ENCODE data around the gene NOC2L.

Gene NOC2L

DNA sequence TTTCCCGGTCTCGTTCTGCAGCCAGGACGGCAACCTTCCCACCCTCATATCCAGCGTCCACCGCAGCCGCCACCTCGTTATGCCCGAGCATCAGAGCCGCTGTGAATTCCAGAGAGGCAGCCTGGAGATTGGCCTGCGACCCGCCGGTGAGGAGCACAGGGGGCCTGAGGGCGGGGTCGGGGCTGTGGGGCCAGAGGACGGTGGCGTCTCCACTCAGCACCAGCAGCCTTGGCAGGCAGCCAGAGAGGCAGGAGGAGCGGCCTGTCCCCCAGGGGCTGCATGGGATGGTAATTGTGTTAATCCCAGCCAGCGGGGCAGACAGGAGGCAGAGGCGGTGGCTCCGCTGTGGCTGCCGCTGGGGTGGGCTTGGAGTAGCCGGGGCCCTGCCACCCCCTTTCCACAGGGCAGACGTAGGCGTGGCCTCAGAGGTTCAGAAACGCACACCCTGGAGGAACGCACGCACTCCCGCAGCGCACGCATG lies 23.3 kb downstream of the NOC2L start:
- H3F3A ChIP-seq (ENCODE audit: insufficient read depth, low read length): no peaks in the 10 kb centered on the region
- H3K9me3 ChIP-seq (replicated peaks; ENCODE audit: insufficient read depth, low read length): no peaks in the 10 kb centered on the region
- H3K79me2 ChIP-seq (ENCODE audit: low read length): no peaks in the 10 kb centered on the region
- no peaks in the 10 kb centered on the region for H3K9me2 ChIP-seq (replicated peaks; ENCODE audit: insufficient read depth, low read length)
- peaks cover 5% of the 10 kb centered on the region; the same call in 1 of the 2 replicates for H3K4me1 ChIP-seq (ENCODE audit: low read length)
- no peak for TF ChIP-seq EZH2 (optimal IDR thresholded peaks at IDR 0.05; ENCODE audit: low read depth, low read length)
- H4K20me1 ChIP-seq (ENCODE audit: insufficient read depth, low read length): peaks cover 1% of the 10 kb centered on the region; the same call in 1 of the 2 replicates
- H3K27me3 ChIP-seq (replicated peaks; ENCODE audit: insufficient read depth, low read length): peaks cover 84% of the 10 kb centered on the region
- no peak overlapping the region for H3K9ac ChIP-seq (ENCODE audit: low read length)
- no peak overlapping the region for H3K4me3 ChIP-seq (ENCODE audit: low read length)
- H3K27ac ChIP-seq (ENCODE audit: low read length): no peak overlapping the region
- H3K36me3 ChIP-seq (replicated peaks; ENCODE audit: insufficient read depth, low read length): no peaks in the 10 kb centered on the region
- H3K4me2 ChIP-seq (ENCODE audit: low read depth, low read length): no peak overlapping the region
- no peak for DNase-seq
- H2AFZ ChIP-seq (ENCODE audit: low read length): no peak overlapping the region

DNA sequence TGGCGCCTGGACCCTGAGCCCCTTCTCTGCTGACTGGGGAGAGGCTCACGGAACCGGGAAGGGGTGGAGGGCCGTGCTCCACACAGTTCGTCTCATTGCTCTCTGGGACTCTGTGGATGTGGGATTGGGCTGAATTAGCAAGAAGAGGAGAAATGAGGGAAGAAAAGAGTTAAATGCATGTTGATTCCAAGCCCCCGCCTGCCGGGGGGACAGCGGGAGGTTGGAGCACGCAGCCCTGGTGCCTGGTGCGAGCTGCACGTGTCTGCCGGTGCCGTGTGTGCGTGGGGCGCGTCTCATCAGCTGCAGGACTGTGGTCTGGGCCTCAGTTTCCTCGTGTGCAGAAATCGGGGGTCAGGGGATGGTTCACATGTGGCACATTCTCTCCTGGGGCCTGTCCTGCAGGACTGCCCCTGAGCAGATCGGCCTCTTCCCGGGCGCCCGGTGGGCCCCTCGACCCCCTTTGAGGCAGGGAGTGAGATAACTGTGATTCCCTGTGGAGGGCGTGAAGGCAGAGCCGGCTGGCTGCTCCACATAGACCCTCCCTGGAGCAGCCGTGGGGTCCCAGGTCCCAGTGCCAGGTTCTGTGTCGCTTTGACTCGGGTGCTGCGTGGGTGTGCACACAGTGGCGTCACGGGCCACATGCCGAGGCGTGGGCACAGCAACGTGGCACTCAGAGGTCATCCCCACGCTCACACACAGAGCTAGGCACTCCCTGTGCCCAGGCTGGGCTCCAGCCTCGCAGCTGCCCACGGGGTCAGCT lies 23.9 kb downstream of the NOC2L start:
- Histone ChIP-seq H3K4me1 (ENCODE audit: low read length) (no peaks in the 10 kb centered on the region), H3K36me3 (replicated peaks; ENCODE audit: insufficient read depth, low read length) (no peaks in the 10 kb centered on the region), H3K27me3 (replicated peaks; ENCODE audit: insufficient read depth, low read length) (peaks cover 84% of the 10 kb centered on the region), H3K27ac (ENCODE audit: low read length) (no peak overlapping the region), H2AFZ (ENCODE audit: low read length) (no peak overlapping the region), H3K79me2 (ENCODE audit: low read length) (no peaks in the 10 kb centered on the region), H3K4me3 (ENCODE audit: low read length) (no peak overlapping the region), H3K9ac (ENCODE audit: low read length) (no peak overlapping the region), H3K4me2 (ENCODE audit: low read depth, low read length) (no peak overlapping the region), H4K20me1 (ENCODE audit: insufficient read depth, low read length) (no peaks in the 10 kb centered on the region), H3F3A (ENCODE audit: insufficient read depth, low read length) (no peaks in the 10 kb centered on the region), H3K9me2 (replicated peaks; ENCODE audit: insufficient read depth, low read length) (no peaks in the 10 kb centered on the region), H3K9me3 (replicated peaks; ENCODE audit: insufficient read depth, low read length) (no peaks in the 10 kb centered on the region)
- DNase-seq: no peak
- TF ChIP-seq EZH2 (optimal IDR thresholded peaks at IDR 0.05; ENCODE audit: low read depth, low read length) (no peak), EZH2phosphoT487 (IDR thresholded peaks at IDR 0.05; ENCODE audit: low read length) (no peak)
- TF ChIP-seq, protein P1, sequence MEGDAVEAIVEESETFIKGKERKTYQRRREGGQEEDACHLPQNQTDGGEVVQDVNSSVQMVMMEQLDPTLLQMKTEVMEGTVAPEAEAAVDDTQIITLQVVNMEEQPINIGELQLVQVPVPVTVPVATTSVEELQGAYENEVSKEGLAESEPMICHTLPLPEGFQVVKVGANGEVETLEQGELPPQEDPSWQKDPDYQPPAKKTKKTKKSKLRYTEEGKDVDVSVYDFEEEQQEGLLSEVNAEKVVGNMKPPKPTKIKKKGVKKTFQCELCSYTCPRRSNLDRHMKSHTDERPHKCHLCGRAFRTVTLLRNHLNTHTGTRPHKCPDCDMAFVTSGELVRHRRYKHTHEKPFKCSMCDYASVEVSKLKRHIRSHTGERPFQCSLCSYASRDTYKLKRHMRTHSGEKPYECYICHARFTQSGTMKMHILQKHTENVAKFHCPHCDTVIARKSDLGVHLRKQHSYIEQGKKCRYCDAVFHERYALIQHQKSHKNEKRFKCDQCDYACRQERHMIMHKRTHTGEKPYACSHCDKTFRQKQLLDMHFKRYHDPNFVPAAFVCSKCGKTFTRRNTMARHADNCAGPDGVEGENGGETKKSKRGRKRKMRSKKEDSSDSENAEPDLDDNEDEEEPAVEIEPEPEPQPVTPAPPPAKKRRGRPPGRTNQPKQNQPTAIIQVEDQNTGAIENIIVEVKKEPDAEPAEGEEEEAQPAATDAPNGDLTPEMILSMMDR (IDR thresholded peaks at IDR 0.05; ENCODE audit: low read length): no peak

DNA sequence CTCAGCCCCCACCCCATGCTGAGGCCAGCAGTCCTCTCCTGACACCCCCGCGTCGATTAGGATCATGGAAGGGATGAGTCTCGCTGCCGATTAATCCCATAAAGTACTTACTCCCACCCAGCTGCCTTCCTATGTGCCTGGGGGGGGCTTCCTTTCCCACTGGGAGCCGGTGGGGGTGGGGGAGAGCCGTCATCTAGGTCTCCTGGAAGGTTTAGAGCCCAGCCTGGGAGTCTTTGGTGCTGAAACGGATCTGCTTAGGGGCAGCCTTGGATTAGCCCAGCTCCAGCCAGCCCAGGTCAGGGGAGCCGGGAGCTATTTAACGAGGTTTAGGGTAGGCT lies 25.5 kb downstream of the NOC2L start:
- TF ChIP-seq, protein P1 (IDR thresholded peaks at IDR 0.05; ENCODE audit: low read length): no peak
- TF ChIP-seq EZH2phosphoT487 (IDR thresholded peaks at IDR 0.05; ENCODE audit: low read length) (no peak), EZH2 (optimal IDR thresholded peaks at IDR 0.05; ENCODE audit: low read depth, low read length) (no peak)
- no peak overlapping the region for H2AFZ ChIP-seq (ENCODE audit: low read length)
- H3K9me2 ChIP-seq (replicated peaks; ENCODE audit: insufficient read depth, low read length): no peaks in the 10 kb centered on the region
- no peak overlapping the region for H3K9ac ChIP-seq (ENCODE audit: low read length)
- no peaks in the 10 kb centered on the region for H3F3A ChIP-seq (ENCODE audit: insufficient read depth, low read length)
- no peak for DNase-seq
- no peak overlapping the region for H3K27ac ChIP-seq (ENCODE audit: low read length)
- H3K79me2 ChIP-seq (ENCODE audit: low read length): no peaks in the 10 kb centered on the region
- H3K4me1 ChIP-seq (ENCODE audit: low read length): no peaks in the 10 kb centered on the region
- no peak overlapping the region for H3K4me2 ChIP-seq (ENCODE audit: low read depth, low read length)
- H3K9me3 ChIP-seq (replicated peaks; ENCODE audit: insufficient read depth, low read length): no peaks in the 10 kb centered on the region
- peaks cover 86% of the 10 kb centered on the region for H3K27me3 ChIP-seq (replicated peaks; ENCODE audit: insufficient read depth, low read length)
- no peaks in the 10 kb centered on the region for H4K20me1 ChIP-seq (ENCODE audit: insufficient read depth, low read length)
- H3K36me3 ChIP-seq (replicated peaks; ENCODE audit: insufficient read depth, low read length): no peaks in the 10 kb centered on the region
- no peak overlapping the region for H3K4me3 ChIP-seq (ENCODE audit: low read length)
